ENCODE data around the gene RFX4.

The RFX4 gene

DNA sequence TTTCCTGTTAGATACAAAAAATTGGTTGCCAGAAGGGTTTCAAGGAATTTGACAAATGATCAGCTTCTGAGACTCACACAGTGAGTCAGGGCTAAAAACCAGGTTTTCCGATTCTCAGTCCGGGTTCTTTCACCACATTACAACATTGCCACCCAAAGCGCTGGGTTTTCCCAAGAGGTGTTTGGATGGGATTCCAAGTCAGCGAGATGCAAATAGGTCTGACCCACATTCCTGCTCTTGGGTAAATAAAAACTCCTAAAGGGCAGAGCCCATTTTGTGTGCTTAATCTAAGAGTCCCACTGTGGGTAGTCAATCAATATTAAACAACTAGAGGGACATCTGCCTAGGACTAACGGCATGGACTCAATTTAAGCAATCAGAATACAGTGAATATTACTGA is 186.3 kb downstream of the RFX4 start:
- no peak for DNase-seq
- TF ChIP-seq POLR2A (IDR thresholded peaks at IDR 0.05; ENCODE audit: low read length) (no peak), GATA1 (IDR thresholded peaks at IDR 0.05; ENCODE audit: low read depth, low read length) (no peak)

DNA sequence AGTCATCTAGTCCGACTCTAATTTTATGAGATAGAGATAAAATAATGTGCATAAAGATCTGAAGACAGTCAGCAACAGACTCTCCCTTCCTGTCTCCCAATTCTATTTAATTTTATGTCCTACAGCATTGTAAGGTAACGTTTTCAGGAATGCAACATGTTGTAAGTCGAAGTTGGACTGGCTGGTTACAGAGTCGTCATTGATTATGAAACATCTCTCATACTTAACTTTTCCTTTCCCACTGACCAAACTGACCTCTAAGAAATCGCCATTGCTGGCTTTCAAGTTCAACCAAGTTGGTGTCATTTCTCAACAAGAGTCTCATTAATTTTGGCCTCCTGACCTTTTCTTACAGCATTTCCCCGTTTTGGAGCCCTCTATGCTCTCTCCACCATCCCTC is 186.7 kb downstream of the RFX4 start:
- TF ChIP-seq POLR2A (IDR thresholded peaks at IDR 0.05; ENCODE audit: low read length) (no peak), GATA1 (IDR thresholded peaks at IDR 0.05; ENCODE audit: low read depth, low read length) (no peak)
- DNase-seq = no peak

DNA sequence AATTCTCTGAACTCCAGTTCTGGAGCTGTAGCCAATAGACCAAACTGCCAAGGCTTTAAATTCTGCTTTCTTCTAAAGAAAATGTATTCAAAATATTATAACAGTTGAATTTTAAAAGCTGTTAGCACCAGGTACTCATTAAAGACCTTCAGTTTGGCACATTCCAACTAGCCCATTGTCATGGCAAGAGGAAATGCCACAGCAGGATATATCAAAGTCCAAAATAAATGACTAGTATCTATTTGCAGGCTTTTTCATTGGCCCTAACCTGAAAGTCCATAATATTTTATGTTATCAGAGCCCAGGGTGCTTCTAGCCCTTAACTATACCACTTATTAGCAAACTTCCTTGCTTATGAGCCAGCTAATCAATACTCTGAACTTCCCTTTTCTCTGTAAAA is 188.6 kb downstream of the RFX4 start:
- no peak for TF ChIP-seq GATA1 (IDR thresholded peaks at IDR 0.05; ENCODE audit: low read depth, low read length)
- TF ChIP-seq POLR2A (IDR thresholded peaks at IDR 0.05; ENCODE audit: low read length) = no peak
- DNase-seq = no peak

DNA sequence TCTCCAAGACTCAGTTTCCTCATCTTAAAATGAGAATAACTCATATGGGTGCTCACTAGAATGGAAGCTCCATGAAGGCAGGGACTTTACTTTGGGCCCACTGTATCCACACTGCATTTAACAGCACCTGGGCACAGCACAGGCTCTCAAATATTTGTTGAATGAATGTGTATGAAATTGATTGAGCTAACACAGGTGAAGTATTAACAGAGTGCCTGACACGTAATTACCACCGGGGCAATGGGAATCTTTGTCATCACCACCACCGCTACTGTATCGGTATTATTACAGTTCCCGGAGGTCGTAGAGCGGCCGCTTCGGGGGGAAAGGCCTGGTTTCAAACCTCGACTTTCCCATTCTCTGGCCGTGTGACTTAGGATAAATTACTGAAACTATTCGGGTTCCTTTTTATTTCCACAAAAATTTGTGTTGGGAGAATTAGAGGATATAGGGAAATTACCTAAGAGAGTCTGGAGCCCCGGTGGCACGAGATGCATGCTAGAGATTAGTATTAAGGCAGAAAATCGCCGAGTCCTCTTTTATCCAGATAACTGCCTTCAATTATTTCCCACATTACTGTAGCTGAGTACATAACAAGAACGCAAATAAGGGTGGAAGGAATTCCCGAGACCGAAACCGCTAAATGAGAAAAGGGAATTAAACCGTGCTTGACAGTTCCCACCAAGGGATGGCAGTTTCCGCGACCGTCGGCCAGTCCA is 190.6 kb downstream of the RFX4 start:
- DNase-seq = peak; percentile 38 to 40
- TF ChIP-seq POLR2A (IDR thresholded peaks at IDR 0.05; ENCODE audit: low read length) (no peak), GATA1 (IDR thresholded peaks at IDR 0.05; ENCODE audit: low read depth, low read length) (no peak)

DNA sequence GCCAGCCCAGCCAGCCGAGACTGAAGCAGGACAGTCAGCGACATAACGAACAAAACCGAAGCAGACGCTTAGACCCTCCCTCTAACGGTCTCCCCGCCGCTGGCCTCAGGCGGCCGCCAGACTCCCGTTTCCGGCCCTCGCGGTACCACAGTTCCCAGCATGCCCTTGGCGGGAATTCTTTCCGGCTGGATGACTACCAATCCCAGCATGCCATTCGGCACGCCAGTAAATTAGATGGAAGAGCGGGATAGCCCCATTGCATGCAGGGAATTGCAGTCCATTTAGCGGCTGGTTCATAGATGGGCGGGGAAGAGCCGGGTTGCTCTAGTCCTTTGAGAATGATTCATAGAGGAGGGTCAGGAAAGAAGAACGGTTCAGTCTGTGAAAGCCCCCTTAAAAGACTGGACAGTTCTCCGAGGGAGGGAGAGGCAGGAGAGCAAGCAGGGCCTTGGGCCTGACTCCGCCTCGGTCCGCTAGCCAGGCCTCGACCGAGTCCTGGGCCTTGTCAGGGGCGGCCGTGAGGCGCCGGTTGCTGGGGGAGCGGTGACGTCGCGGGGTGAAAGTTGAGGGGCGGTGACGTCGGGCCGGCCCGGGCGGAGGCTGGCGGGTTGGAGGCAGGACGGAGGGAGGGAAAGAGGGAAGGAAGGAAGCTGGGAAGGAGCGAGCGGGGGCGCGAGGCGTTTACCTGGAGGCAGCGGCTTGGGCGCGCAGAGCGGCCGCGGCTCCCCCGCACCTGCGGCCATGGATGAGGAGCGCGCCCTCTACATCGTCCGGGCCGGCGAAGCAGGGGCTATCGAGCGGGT is 191.4 kb downstream of the RFX4 start, which contains the start of gene RIC8B:
TSS of gene RIC8B (plus strand) at position 678 of the 803 bp plus-strand sequence. CDS start at position 742, 64 bp downstream.
- peak; percentile 90 for TF ChIP-seq POLR2A (IDR thresholded peaks at IDR 0.05; ENCODE audit: low read length)
- TF ChIP-seq GATA1 (IDR thresholded peaks at IDR 0.05; ENCODE audit: low read depth, low read length) = no peak
- DNase-seq = peak; percentile 96 to 97

DNA sequence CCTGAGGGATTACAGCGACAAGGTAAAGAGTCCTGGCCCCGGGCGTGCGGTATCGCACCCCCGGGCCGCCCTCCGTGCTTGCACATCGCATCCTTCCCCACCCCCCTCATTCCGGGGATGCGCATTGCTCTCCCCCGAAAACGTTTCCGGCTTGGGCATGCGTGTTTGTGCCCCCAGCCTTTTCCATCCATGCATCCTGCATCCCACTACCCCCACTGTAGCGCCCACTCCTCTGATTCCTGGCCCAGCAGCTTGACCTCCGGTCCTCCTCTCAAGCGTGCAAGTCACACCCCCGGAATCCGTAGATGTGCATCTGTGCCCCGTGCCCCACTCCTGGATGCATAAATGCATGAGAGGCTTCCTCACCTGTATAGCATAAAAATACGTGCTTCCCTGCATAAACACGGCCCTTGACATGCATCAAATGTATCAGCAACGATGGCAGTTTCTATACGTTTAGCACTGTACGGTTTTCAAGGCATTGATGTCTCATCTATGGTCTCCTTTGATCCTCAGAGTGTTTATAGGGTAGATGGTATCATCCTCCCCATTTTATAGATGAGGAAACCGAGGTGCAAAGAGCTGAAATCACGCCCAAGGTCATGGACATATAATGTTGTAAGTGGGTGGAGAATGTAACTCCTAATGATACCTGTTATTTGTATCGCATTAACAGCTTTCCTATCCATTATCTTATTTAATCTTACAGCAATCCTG is 192.2 kb downstream of the RFX4 start:
- no peak for TF ChIP-seq POLR2A (IDR thresholded peaks at IDR 0.05; ENCODE audit: low read length)
- TF ChIP-seq GATA1 (IDR thresholded peaks at IDR 0.05; ENCODE audit: low read depth, low read length) = no peak
- peak; percentile 36 to 57 for DNase-seq

DNA sequence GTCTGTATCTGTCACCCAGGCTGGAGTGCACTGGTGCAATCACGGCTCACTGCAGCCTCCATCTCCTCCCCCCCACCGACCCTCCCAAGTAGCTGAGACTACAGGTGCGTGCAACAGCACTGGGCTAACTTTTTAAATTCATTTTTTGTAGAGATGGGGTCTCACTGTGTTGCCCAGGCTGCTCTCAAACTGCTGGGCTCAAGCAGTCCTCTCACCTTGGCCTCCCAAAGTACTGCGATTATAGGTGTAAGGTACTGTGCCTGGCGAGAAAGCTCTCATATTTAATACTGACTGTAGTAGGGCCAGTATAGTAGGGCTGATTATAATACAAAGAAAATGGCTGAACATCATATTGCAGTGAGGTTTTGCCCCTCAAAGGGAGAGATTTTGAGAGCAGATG is 194.1 kb downstream of the RFX4 start:
- no peak for TF ChIP-seq GATA1 (IDR thresholded peaks at IDR 0.05; ENCODE audit: low read depth, low read length)
- no peak for TF ChIP-seq POLR2A (IDR thresholded peaks at IDR 0.05; ENCODE audit: low read length)
- no peak for DNase-seq

DNA sequence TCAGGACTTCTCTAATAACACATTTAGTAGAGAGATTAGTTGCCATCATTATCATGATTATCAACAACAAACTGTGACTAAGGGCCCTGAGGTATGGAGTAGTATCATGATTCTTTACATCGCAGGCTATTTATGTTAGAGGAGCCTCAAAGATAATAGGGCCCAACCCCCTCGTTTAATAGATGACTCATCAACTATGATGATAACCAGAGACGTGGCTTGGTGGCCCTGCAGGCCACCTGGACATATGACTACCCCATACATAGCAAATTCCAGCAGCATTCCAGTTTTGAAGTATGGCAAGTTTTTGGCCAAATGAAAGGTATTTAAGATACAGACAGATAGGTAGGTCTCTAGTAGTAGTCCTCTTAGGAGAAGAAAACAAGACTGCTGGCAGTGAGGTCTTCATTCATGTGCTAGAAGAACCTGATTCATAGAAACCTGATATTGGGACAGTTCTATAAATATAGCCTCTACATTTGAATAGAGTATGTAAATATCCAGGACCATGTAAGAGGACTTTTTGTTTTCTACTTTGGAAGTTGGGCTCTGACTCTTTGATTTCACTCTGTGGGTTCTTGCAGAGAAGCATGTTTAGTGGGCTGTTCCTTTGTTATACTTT is 197.3 kb downstream of the RFX4 start:
- TF ChIP-seq POLR2A (IDR thresholded peaks at IDR 0.05; ENCODE audit: low read length) (no peak), GATA1 (IDR thresholded peaks at IDR 0.05; ENCODE audit: low read depth, low read length) (no peak)
- DNase-seq = peak; percentile 67 to 91

DNA sequence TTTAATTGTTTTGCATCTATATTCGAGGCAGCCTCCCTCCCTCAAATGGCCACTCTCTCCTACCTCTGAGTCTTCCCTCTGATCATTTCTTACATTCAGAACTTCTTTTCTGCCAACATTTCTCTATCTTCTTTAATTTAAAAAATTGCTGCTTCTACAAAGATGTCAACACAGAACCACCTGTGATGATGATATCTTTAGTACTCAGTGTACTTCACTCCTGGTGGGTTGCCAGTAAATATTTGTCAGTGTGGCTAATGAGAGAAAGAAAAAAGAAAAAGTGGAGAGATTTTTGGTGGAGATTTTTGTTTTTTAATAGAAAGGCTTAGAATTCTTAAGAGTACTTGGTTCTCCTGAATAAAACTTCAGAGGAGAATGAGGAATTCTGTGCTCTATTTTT is 199.8 kb downstream of the RFX4 start:
- no peak for TF ChIP-seq POLR2A (IDR thresholded peaks at IDR 0.05; ENCODE audit: low read length)
- no peak for TF ChIP-seq GATA1 (IDR thresholded peaks at IDR 0.05; ENCODE audit: low read depth, low read length)

DNA sequence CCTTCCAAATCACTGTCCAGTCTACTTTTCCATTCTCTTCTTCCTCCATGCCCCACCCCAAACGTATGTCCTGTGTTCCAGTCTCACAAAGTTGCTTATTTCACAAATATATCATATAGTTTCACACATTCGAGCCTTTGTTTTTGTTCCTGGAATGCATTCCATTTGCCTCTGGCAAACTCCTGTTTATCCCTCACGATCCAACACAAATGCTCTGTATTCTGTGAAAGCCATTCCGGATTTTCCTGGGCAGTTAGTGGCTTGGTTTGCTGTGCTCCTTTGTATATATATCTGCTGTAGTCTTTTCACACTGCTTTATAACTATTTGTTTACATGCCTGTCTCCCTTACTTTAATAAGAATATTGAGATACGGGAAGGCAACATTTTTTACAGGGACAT is 200.7 kb downstream of the RFX4 start:
- no peak for TF ChIP-seq POLR2A (IDR thresholded peaks at IDR 0.05; ENCODE audit: low read length)
- TF ChIP-seq GATA1 (IDR thresholded peaks at IDR 0.05; ENCODE audit: low read depth, low read length) = no peak
- no peak for DNase-seq

More for the DNA sequence above, 199.8 kb downstream of the RFX4 start:
- no peak for DNase-seq

DNA sequence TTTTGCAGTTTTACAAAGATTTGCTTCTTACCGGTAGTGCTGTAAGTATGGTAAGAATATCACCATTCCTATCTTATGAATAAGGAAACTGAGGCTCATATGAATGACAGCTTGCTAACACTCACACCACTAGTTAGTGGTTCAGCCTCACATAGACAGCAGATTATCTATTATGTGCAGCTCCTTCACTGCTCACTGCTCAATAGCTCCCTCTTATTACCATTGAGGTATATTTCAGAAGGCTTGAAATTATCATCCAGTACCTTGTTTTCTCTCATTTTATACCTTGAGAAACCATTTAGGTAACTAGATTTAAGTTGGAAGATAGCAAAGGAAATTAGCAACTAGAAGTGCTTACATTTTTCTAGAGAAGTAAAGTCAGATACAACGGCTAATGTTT is 207.2 kb downstream of the RFX4 start:
- TF ChIP-seq POLR2A (IDR thresholded peaks at IDR 0.05; ENCODE audit: low read length) (no peak), GATA1 (IDR thresholded peaks at IDR 0.05; ENCODE audit: low read depth, low read length) (no peak)
- DNase-seq = peak in 1 of 2 experiments; percentile 13

DNA sequence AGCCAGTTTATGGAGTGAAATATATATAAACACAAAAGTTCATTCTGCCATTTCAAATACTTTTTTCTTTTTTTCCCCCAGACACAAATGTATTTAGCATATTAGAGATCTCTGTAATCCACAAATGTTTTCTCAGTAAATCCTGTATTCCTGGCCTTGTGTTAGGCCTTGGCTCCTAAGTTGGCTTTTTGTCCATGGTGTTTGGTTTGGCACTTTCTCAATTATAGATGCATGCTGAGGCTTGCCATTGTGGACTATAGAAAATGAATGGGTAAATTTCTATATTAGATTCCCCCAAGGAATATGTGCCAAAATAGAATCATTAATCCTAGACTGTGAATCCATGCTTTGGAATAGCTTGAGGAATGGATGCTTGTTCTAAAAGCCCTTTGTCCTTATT is 208.7 kb downstream of the RFX4 start:
- DNase-seq = no peak
- no peak for TF ChIP-seq GATA1 (IDR thresholded peaks at IDR 0.05; ENCODE audit: low read depth, low read length)
- no peak for TF ChIP-seq POLR2A (IDR thresholded peaks at IDR 0.05; ENCODE audit: low read length)

DNA sequence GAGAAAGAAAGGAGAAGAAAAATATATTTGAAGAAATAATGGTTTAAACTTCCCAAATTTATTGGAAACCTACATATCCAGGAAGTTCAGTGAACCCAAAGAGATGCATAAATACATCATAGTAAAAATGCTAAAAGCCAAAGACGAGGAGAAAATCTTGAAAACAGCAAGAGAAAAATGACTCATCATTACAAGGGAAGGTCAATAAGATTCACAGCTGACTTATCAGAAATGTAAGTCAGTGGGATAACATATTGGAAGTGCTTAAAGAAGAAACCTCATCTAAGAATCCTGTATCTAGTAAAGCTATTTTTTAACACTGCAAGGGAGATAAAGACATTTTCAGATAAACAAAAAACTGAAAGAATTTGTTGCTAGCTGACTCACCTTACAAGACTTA is 211.6 kb downstream of the RFX4 start:
- TF ChIP-seq GATA1 (IDR thresholded peaks at IDR 0.05; ENCODE audit: low read depth, low read length) (no peak), POLR2A (IDR thresholded peaks at IDR 0.05; ENCODE audit: low read length) (no peak)
- DNase-seq = no peak

Measured in erythroblast (primary cell).